WTC11 (cell line): ENCODE results near the gene NUAK1. TPM values are rescaled to one million over a fixed set of nuclear protein-coding genes. Genes with fewer than 3 reads are reported as not detected.

Source experiments
- ATAC-seq: fragments of 200-7000 bp; cut with Tn5 transposase; 2 replicates; pipeline ENCODE4 v1.10.0; 2021; ENCODE audit warnings: mild to moderate bottlenecking, moderate library complexity
- CTCF ChIA-PET: fragments of 300-600 bp; sonication (Branson Sonifier 250); formaldehyde crosslinking; loops from one replicate; lab custom pipeline; 2021; ENCODE audit warnings: antibody characterized with exemption; lab: Charles Lee
- POLR2A ChIA-PET: fragments of 350-600 bp; sonication (Branson Sonifier 250); formaldehyde crosslinking; loops from one replicate; lab custom pipeline; 2021; ENCODE audit warnings: antibody characterized with exemption; lab: Charles Lee
- DNase-seq: peaks from one replicate; pipeline ENCODE4 v3.0.0; 2021; ENCODE audit warnings: low spot score
- H3K27ac Mint-ChIP-seq: 2 replicates; pipeline ENCODE4 v1.8.0; 2021; ENCODE audit warnings: mixed read lengths
- H3K27me3 Mint-ChIP-seq: 2 replicates; pipeline ENCODE4 v1.8.0; 2021; ENCODE audit warnings: low read depth, mild to moderate bottlenecking, moderate library complexity, mixed read lengths
- H3K36me3 Mint-ChIP-seq: 2 replicates; pipeline ENCODE4 v1.8.0; 2021; ENCODE audit warnings: mixed read lengths
- H3K4me1 Mint-ChIP-seq: 2 replicates; pipeline ENCODE4 v1.8.0; 2022; ENCODE audit warnings: mixed read lengths
- H3K4me3 Mint-ChIP-seq: 2 replicates; pipeline ENCODE4 v1.8.0; 2021; ENCODE audit warnings: mild to moderate bottlenecking, moderate library complexity, mixed read lengths
- H3K9me3 Mint-ChIP-seq: 2 replicates; pipeline ENCODE4 v1.8.0; 2021; ENCODE audit warnings: mixed read lengths
- ATF1 ChIP-seq: sonication (generic); formaldehyde crosslinking; IDR thresholded peaks from 2 replicates; pipeline ENCODE4 v1.8.1; 2023; ENCODE audit warnings: mild to moderate bottlenecking, moderate library complexity, missing genetic modification reagents
- CBFB ChIP-seq: sonication (generic); formaldehyde crosslinking; IDR thresholded peaks from 2 replicates; pipeline ENCODE4 v1.8.1; 2022; ENCODE audit warnings: mild to moderate bottlenecking, low read depth, missing genetic modification reagents
- GABPB1 ChIP-seq: sonication (generic); formaldehyde crosslinking; IDR thresholded peaks from 2 replicates; pipeline ENCODE4 v1.8.1; 2023; ENCODE audit warnings: mild to moderate bottlenecking, missing genetic modification reagents
- GRHL2 ChIP-seq: fragments of 250-450 bp; sonication (Bioruptor Pico); IDR thresholded peaks from 2 replicates; pipeline ENCODE4 v1.8.0; 2022; ENCODE audit warnings: mild to moderate bottlenecking, moderate library complexity; ENCODE audit not compliant: insufficient replicate concordance, severe bottlenecking
- GTF2I ChIP-seq: fragments of 250-450 bp; sonication (Bioruptor Pico); conservative IDR thresholded peaks from 2 replicates; pipeline ENCODE4 v1.4.0; 2021; ENCODE audit warnings: mild to moderate bottlenecking
- HMGA2 ChIP-seq: fragments of 250-450 bp; sonication (Bioruptor Pico); IDR thresholded peaks from 2 replicates; pipeline ENCODE4 v1.4.0; 2021; ENCODE audit warnings: mild to moderate bottlenecking, moderate library complexity
- NR3C1 ChIP-seq: sonication (generic); formaldehyde crosslinking; conservative IDR thresholded peaks from 2 replicates; pipeline ENCODE4 v1.8.1; 2023; ENCODE audit warnings: low read depth, mild to moderate bottlenecking, missing genetic modification reagents
- OVOL2 ChIP-seq: fragments of 250-450 bp; sonication (Bioruptor Pico); IDR thresholded peaks from 2 replicates; pipeline ENCODE4 v1.9.0; 2021; ENCODE audit warnings: mild to moderate bottlenecking, borderline replicate concordance
- RELA ChIP-seq: sonication (generic); formaldehyde crosslinking; IDR thresholded peaks from 2 replicates; pipeline ENCODE4 v1.8.1; 2022; ENCODE audit warnings: missing genetic modification reagents, mild to moderate bottlenecking, borderline replicate concordance
- SOX15 ChIP-seq: fragments of 250-450 bp; sonication (Bioruptor Pico); IDR thresholded peaks from 2 replicates; pipeline ENCODE4 v1.9.0; 2021; ENCODE audit warnings: mild to moderate bottlenecking
- SP1 ChIP-seq: sonication (generic); formaldehyde crosslinking; conservative IDR thresholded peaks from 2 replicates; pipeline ENCODE4 v1.8.1; 2022; ENCODE audit warnings: missing genetic modification reagents
- TP53 ChIP-seq: sonication (generic); formaldehyde crosslinking; IDR thresholded peaks from 2 replicates; pipeline ENCODE4 v1.8.1; 2023; ENCODE audit warnings: mild to moderate bottlenecking, missing genetic modification reagents
- ZNF138 ChIP-seq: sonication (generic); formaldehyde crosslinking; conservative IDR thresholded peaks from 2 replicates; pipeline ENCODE4 v1.8.1; 2022; ENCODE audit warnings: mild to moderate bottlenecking, moderate library complexity, missing genetic modification reagents
- ZNF232 ChIP-seq: sonication (generic); formaldehyde crosslinking; IDR thresholded peaks from 2 replicates; pipeline ENCODE4 v1.8.0; 2022; ENCODE audit warnings: mild to moderate bottlenecking, missing genetic modification reagents
- ZNF423 ChIP-seq: fragments of 250-450 bp; sonication (Bioruptor Pico); IDR thresholded peaks from 2 replicates; pipeline ENCODE4 v2.1.2; 2022; ENCODE audit warnings: mild to moderate bottlenecking, moderate library complexity
- total RNA-seq: library from RNA; stranded (reverse); gene quantifications from 3 replicates; pipeline ENCODE4 v1.2.3, GENCODE V29; 2021
- TF ChIP-seq, protein P1 (sequence below): fragments of 250-450 bp; sonication (Bioruptor Pico); IDR thresholded peaks from 2 replicates; pipeline ENCODE4 v1.8.0; 2021; ENCODE audit warnings: mild to moderate bottlenecking
- TF ChIP-seq, protein P2 (sequence below): sonication (generic); formaldehyde crosslinking; IDR thresholded peaks from 2 replicates; pipeline ENCODE4 v1.8.0; 2022; ENCODE audit warnings: mild to moderate bottlenecking, missing genetic modification reagents
- TF ChIP-seq, protein P3 (sequence below): fragments of 250-450 bp; sonication (Bioruptor Pico); IDR thresholded peaks from 2 replicates; pipeline ENCODE4 v2.1.2; 2022; ENCODE audit warnings: mild to moderate bottlenecking, moderate library complexity
- TF ChIP-seq, protein P4 (sequence below): sonication (generic); formaldehyde crosslinking; IDR thresholded peaks from 2 replicates; pipeline ENCODE4 v1.8.1; 2023; ENCODE audit warnings: mild to moderate bottlenecking, missing genetic modification reagents
- TF ChIP-seq, protein P5 (sequence below): fragments of 250-450 bp; sonication (Bioruptor Pico); IDR thresholded peaks from 2 replicates; pipeline ENCODE4 v1.9.0; 2021; ENCODE audit warnings: mild to moderate bottlenecking
- TF ChIP-seq, protein P6 (sequence below): sonication (generic); formaldehyde crosslinking; IDR thresholded peaks from 2 replicates; pipeline ENCODE4 v1.8.1; 2022; ENCODE audit warnings: low read depth, missing genetic modification reagents, borderline replicate concordance
- TF ChIP-seq, protein P7 (sequence below): sonication (generic); formaldehyde crosslinking; IDR thresholded peaks from 2 replicates; pipeline ENCODE4 v1.8.0; 2022; ENCODE audit warnings: mild to moderate bottlenecking, missing genetic modification reagents

NUAK1 gene
- total RNA-seq, 1 experiment from 2014 or later: 15.9 TPM

DNA sequence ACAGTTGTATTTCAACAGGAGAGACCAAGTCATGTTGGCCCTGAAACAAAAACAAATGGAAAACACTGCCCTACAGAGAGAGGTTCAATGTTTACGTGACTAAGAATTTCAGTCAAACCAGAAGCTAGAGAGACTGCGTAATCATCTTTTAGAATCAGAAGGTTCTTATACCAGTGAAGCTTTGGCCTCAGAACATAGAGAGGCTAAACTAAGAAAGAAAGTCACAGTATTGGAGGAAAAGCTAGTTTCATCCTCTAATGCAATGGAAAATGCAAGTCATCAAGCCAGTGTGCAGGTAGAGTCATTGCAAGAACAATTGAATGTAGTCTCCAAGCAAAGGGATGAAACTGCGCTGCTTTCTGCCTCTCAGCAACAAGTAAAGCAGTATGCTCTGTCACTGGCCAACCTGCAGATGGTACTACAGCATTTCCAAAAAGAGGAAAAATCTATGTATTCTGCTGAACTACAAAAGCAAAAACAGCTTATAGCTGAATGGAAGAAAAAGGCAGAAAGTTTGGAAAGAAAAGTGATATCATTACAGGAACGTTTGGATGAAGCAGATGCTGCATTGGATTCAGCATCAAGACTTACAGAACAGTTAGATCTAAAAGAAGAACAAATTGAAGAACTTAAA, 32.5 kb upstream of the NUAK1 start:
- ChIA-PET POLR2A (interaction anchor here (0.6 kb wide), 1 partner anchor 146 kb away, joined by 3 read pairs; no protein-coding TSS in a partner anchor), CTCF (interaction anchor here (0.8 to 1.9 kb wide), 2 partner anchors 33 to 53 kb away, joined by 4 to 9 read pairs; no protein-coding TSS in a partner anchor)
- peaks cover 7% of the 10 kb centered on the region for H3K36me3 Mint-ChIP-seq
- TF ChIP-seq OVOL2 (CRISPR knock-in tag) (no peak), GTF2I (CRISPR knock-in tag) (no peak), CBFB (no peak)
- TF ChIP-seq, protein P1, sequence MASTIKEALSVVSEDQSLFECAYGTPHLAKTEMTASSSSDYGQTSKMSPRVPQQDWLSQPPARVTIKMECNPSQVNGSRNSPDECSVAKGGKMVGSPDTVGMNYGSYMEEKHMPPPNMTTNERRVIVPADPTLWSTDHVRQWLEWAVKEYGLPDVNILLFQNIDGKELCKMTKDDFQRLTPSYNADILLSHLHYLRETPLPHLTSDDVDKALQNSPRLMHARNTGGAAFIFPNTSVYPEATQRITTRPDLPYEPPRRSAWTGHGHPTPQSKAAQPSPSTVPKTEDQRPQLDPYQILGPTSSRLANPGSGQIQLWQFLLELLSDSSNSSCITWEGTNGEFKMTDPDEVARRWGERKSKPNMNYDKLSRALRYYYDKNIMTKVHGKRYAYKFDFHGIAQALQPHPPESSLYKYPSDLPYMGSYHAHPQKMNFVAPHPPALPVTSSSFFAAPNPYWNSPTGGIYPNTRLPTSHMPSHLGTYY (CRISPR knock-in tag): no peak
- no peak overlapping the region for H3K27ac Mint-ChIP-seq
- DNase-seq (no peak), ATAC-seq (no peak)
- peaks cover 20% of the 10 kb centered on the region for H3K9me3 Mint-ChIP-seq
- peaks cover 4% of the 10 kb centered on the region for H3K4me1 Mint-ChIP-seq
- H3K4me3 Mint-ChIP-seq: no peak overlapping the region
- no peaks in the 10 kb centered on the region; the same call in none of the 2 replicates for H3K27me3 Mint-ChIP-seq

DNA sequence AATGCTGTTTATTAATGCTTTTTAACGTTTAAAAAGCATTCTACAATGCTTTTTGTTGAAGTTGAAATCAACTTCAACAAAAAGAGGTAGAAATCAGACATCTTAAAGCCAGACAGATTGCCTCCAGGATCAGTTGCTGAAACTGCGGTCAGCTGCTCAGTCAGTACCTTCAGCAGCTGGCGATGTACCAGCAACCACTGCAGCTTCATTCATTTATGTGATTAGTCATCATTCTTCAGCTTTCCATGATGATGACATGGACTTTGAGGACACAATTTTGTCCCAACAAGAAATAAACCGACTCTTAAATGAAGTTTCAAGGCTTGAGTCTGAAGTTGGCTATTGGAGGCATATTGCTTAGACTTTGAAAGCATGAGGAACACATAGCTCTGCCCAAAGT, 31.5 kb upstream of the NUAK1 start:
- peaks cover 4% of the 10 kb centered on the region for H3K4me1 Mint-ChIP-seq
- CTCF ChIA-PET: interaction anchor here (1.9 kb wide), 1 partner anchor 54 kb away, joined by 9 read pairs; no protein-coding TSS in a partner anchor

More for the DNA sequence above, 31.5 kb upstream of the NUAK1 start:
- Mint-ChIP-seq H3K9me3 (peaks cover 20% of the 10 kb centered on the region), H3K27ac (no peak overlapping the region), H3K27me3 (no peaks in the 10 kb centered on the region; the same call in none of the 2 replicates), H3K4me3 (no peak overlapping the region), H3K36me3 (peaks cover 7% of the 10 kb centered on the region)
- POLR2A ChIA-PET: no interaction called here
- DNase-seq: no peak
- no peak for ATAC-seq
- no peak for TF ChIP-seq TP53 (CRISPR knock-in tag)
- TF ChIP-seq GTF2I (CRISPR knock-in tag): no peak
- TF ChIP-seq, protein P2, sequence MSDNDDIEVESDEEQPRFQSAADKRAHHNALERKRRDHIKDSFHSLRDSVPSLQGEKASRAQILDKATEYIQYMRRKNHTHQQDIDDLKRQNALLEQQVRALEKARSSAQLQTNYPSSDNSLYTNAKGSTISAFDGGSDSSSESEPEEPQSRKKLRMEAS: no peak
- TF ChIP-seq RELA (CRISPR knock-in tag): no peak
- TF ChIP-seq SP1: no peak
- TF ChIP-seq GABPB1: no peak
- no peak for TF ChIP-seq HMGA2 (CRISPR knock-in tag)
- TF ChIP-seq ATF1 (CRISPR knock-in tag): no peak
- no peak for TF ChIP-seq ZNF138 (CRISPR knock-in tag)
- TF ChIP-seq, protein P3, sequence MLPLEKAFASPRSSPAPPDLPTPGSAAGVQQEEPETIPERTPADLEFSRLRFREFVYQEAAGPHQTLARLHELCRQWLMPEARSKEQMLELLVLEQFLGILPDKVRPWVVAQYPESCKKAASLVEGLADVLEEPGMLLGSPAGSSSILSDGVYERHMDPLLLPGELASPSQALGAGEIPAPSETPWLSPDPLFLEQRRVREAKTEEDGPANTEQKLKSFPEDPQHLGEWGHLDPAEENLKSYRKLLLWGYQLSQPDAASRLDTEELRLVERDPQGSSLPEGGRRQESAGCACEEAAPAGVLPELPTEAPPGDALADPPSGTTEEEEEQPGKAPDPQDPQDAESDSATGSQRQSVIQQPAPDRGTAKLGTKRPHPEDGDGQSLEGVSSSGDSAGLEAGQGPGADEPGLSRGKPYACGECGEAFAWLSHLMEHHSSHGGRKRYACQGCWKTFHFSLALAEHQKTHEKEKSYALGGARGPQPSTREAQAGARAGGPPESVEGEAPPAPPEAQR: no peak
- no peak for TF ChIP-seq CBFB
- TF ChIP-seq SOX15: no peak
- no peak for TF ChIP-seq ZNF232 (CRISPR knock-in tag)
- TF ChIP-seq, protein P4, sequence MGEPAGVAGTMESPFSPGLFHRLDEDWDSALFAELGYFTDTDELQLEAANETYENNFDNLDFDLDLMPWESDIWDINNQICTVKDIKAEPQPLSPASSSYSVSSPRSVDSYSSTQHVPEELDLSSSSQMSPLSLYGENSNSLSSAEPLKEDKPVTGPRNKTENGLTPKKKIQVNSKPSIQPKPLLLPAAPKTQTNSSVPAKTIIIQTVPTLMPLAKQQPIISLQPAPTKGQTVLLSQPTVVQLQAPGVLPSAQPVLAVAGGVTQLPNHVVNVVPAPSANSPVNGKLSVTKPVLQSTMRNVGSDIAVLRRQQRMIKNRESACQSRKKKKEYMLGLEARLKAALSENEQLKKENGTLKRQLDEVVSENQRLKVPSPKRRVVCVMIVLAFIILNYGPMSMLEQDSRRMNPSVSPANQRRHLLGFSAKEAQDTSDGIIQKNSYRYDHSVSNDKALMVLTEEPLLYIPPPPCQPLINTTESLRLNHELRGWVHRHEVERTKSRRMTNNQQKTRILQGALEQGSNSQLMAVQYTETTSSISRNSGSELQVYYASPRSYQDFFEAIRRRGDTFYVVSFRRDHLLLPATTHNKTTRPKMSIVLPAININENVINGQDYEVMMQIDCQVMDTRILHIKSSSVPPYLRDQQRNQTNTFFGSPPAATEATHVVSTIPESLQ (CRISPR knock-in tag): no peak
- TF ChIP-seq, protein P5, sequence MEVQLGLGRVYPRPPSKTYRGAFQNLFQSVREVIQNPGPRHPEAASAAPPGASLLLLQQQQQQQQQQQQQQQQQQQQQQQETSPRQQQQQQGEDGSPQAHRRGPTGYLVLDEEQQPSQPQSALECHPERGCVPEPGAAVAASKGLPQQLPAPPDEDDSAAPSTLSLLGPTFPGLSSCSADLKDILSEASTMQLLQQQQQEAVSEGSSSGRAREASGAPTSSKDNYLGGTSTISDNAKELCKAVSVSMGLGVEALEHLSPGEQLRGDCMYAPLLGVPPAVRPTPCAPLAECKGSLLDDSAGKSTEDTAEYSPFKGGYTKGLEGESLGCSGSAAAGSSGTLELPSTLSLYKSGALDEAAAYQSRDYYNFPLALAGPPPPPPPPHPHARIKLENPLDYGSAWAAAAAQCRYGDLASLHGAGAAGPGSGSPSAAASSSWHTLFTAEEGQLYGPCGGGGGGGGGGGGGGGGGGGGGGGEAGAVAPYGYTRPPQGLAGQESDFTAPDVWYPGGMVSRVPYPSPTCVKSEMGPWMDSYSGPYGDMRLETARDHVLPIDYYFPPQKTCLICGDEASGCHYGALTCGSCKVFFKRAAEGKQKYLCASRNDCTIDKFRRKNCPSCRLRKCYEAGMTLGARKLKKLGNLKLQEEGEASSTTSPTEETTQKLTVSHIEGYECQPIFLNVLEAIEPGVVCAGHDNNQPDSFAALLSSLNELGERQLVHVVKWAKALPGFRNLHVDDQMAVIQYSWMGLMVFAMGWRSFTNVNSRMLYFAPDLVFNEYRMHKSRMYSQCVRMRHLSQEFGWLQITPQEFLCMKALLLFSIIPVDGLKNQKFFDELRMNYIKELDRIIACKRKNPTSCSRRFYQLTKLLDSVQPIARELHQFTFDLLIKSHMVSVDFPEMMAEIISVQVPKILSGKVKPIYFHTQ (CRISPR knock-in tag): no peak
- TF ChIP-seq NR3C1 (CRISPR knock-in tag): no peak
- TF ChIP-seq GRHL2 (CRISPR knock-in tag): no peak
- TF ChIP-seq ZNF423: no peak
- TF ChIP-seq, protein P6, sequence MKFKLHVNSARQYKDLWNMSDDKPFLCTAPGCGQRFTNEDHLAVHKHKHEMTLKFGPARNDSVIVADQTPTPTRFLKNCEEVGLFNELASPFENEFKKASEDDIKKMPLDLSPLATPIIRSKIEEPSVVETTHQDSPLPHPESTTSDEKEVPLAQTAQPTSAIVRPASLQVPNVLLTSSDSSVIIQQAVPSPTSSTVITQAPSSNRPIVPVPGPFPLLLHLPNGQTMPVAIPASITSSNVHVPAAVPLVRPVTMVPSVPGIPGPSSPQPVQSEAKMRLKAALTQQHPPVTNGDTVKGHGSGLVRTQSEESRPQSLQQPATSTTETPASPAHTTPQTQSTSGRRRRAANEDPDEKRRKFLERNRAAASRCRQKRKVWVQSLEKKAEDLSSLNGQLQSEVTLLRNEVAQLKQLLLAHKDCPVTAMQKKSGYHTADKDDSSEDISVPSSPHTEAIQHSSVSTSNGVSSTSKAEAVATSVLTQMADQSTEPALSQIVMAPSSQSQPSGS (CRISPR knock-in tag): no peak
- TF ChIP-seq, protein P7, sequence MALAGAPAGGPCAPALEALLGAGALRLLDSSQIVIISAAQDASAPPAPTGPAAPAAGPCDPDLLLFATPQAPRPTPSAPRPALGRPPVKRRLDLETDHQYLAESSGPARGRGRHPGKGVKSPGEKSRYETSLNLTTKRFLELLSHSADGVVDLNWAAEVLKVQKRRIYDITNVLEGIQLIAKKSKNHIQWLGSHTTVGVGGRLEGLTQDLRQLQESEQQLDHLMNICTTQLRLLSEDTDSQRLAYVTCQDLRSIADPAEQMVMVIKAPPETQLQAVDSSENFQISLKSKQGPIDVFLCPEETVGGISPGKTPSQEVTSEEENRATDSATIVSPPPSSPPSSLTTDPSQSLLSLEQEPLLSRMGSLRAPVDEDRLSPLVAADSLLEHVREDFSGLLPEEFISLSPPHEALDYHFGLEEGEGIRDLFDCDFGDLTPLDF (CRISPR knock-in tag): no peak
